Inferior parietal cortex (tissue), 1 donor: ENCODE data around the gene ZNF343.
"Not testable (repeated sequence)": the region's sequence is repeated elsewhere in the genome, so short reads cannot be mapped to it uniquely, and the experiment has no call there.

Source experiments
- DNase-seq: peaks from one replicate; pipeline ENCODE4 v3.0.0-alpha.2; 2016; ENCODE audit errors: extremely low spot score

ZNF343 gene

DNA sequence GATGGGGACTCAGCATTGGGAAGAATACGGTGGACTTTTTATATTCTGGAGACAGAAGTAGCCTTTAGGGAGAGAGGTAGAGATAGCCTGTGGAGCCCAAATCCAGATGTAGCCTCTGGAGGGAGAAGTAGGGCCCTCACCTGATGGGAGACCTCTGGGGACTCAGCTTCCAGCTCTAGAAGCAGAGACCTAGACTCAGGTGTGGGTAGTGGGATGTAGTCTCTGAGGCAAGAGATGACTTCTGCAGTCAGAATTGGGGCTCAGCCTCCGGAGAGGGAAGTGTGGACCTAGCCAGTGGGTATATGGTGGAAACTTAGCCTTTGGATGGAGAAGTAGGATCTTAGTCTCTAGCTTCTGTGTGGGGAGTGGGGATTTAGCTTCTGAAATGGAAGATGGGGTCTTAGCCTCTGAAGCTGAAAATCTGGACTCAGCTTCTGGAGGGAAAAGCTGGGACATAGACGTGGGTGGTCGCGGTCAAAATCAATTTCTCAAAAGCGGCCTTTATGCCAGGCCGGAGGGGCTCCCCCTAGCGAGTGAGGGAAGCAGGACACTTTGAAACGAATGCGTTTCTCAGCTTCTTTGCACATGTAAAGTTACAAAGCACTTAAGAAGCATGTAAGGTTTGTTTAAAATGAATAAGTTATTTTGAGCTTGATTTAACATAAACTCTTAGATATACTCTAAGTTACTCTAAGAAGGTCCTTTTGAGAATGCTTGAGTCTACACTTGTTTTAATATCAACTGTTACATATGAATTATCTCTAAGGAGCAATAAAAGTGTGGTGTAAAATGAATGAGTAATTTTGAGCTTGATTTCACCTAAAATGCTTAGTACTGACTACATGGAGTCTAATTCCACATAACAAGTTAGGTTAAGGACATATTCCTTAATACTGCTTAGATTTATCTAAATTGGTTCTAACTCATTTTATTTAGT lies 12.9 kb upstream of the ZNF343 start:
- DNase-seq, result peak; percentile 64

DNA sequence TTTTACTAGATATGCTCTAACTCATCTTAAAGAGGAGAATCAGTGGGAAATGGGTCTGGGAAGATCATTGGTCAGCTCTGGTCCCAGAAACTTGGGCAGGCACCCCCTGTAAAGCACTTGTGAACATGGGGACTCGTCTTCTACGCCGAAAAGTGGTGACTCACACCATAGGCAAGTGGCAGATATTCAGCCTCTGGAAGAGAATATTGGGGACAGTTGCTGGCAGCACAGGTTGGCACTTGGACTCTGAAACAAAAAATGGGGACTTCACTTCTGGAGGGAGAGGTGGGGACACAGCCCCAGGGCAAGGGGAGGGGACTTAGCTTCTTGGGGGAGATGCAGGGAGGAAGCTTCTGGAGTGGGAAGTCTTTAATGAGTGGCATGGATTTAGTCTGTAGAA lies 11.9 kb upstream of the ZNF343 start:
- DNase-seq, result no peak

DNA sequence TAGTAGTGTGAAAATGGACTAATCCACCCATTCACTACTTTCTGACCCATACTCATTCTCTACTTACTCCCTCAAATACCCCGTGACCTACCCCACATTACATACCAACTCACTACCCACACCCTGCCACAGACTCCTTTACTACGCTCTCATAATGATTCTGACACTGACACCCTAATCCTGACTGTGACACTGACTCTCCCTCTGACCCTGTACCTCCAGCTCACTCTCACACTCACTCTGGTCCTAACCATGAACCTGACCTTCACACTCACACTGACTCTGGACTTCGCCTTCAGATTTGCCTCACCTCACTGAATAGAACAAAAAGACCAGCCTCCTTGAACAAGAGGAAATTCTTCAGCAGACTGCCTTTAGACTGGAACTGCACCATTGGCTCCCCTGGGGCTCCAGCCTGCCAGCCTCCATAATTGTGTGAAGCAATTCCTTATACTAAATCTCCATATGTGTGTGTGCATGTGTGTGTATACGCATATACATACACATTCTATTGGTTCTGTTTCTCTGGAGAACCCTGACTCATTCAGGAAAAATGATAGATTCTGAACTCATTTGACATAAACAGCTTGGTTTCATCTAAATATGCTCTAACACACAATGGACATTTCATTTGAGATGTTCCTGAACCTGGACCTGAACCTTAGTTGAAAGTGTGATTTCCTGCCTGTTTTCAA lies 10.5 kb upstream of the ZNF343 start:
- no peak for DNase-seq

DNA sequence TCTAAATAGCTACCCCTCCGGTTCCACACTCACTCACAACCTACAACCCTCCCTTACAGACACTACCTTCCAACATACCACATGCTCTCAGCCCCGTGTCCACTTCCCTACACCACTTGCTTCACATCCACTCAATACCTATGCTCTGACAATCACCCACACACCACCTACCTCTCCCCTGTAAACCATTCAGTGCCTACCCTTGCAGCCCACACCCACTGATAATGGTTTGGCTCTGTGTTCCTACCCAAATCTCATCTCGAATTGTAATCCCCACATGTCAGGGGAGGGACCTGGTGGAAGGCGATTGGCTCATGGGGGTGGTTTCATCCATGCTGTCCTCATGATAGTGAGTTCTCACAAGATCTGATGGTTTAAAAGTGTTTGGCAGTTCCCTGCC lies 9.8 kb upstream of the ZNF343 start:
- no peak for DNase-seq

DNA sequence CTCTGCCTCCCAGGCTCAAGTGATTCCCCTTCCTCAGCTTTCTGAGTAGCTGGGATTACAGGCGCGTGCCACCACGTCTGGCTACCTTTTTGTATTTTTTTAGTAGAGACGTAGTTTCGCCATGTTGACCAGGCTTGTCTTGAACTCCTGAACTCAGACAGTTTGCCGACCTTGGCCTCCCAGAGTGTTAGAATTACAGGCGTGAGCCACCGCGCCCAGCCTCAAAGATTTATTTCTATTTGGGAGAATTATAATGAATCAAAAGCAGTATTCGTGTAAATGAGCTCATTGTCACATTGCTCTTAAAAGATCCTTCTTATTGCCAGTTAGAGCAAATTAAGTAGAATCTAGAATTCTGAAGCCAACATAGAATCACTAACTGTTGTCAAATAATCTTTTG lies 9.4 kb upstream of the ZNF343 start:
- DNase-seq, result no peak

DNA sequence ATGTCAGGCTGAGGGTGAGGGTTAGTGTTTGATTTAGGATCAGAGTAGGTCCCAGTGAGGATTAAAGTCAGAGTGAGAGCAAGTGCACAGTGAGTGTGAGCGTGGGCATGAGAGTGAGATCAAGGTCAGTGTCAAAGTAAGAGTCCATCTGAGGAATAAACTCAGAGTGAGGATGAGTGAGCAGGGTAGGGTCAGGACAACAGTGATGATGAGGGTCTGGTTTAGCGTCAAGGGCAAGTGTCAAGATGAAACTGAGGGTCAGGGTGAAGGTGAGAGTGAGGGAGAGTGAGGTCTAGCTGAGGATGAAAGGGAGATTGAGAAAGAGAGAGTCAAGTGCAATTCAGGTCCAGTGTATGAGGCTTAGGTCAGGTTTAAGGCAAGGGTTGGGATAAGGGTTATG lies 7.7 kb upstream of the ZNF343 start:
- no peak for DNase-seq

DNA sequence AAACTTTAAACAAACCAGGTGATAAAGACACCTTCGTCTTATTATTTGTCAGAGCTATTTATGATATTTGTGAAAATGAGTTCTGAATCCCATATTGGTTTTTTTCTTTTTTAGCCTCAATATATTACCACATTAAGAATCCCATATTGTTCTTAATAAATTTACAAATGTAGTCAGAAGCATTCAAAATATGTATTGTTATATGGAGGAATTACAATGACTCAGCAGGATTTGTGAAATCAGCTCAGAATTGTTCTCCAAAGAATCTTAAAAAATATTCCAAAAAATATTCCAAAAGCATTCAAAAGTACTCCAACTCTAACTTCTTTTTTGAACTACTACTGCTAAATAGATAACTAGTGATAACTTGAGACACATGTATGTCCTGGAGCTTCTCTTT lies 6.5 kb upstream of the ZNF343 start:
- no peak for DNase-seq

DNA sequence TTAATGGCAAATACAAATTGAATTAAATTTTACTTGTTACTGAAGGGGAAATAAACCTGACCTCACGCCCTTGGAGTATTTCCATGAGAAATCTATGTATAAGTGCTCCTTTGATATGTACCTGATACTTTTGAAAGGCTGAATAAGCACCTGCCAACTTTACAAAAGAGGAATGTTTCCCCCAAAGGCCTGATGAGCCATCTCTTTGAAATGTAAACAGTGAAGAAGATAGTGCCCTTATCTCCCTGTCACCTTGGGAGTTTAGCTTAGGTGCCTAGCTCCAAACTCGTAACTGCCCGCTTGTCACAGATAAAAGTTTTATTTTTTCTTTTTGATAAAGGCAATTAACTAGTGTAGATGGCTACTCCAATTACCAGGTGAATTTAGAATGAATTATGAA lies 1.1 kb upstream of the ZNF343 start:
- no peak for DNase-seq

DNA sequence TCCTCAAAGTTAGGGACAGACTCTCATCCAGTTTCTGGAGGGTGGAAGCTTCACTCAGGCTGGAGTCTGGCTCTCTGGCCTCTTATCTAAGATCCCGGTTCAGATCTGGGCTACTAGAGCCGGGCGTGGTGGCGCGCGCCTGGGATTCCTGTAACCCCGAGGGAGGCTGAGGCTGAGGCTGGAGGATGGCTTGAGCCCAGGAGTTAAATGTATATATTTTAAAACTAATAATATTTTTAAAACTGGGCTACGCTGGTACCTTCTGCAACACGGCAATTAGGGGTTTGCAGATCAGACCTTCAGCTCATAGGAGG lies 710 bp upstream of the ZNF343 start:
- no peak for DNase-seq

DNA sequence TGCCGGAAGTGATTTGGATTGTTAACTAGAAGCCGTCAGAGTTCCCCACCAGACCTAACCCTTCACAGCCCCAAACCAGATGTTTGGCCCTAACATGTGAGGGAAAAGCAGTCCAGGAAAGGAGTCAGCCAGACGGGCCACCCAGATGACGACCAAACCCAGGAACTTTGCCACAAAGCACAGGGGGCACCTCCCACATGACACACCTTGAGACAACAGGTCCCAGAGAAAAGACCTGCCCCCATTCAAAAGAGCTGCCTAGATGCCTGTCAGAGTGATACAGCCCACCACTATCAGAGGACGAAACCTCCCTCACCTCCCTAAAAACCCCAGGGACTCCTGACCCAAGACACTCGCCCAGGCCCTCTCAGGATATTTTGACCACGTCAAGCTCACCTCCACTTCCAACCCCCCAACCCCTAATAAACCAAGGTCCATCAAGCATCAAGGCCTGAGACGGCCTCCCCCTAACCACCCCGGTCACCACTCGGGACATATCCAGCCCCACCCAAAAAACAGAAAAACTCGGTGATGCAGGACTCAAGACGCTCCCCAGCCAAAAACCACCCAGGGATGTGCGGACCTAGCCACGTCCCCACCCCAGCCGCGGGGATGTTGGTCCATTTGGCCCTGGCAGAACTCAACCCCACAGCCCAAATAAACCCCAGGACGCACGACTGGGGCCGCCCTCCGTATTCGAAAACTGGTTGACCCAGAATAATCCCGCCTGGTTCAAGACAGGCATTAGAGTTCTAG lies 662 bp downstream of the ZNF343 start:
- no peak for DNase-seq

DNA sequence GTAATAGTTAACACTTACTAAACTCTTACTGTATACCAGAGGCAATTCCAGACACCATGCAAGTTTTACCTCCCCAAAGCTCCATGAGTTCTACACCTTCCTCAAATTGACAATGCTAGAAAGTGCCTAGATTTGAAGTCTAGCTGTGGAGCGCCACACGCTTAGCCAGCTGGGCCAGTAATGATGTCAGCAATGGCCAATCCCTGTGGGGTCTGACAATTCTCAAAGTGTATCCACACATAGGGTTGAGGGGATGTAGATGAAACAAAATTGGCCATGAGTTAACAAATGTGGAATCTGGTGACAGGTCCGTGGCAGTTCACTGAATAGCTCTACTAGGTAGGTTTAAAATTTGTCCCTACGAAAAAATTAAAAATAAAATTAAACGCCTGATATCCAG lies 1.3 kb downstream of the ZNF343 start:
- no peak for DNase-seq

DNA sequence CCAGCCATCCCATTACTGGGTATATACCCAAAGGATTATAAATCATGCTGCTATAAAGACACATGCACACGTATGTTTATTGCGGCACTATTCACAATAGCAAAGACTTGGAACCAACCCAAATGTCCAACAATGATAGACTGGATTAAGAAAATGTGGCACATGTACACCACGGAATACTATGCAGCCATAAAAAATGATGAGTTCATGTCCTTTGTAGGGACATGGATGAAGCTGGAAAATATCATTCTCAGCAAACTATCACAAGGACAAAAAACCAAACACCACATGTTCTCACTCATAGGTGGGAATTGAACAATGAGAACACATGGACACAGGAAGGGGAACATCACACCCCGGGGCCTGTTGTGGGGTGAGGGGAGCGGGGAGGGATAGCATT lies 2.3 kb downstream of the ZNF343 start:
- DNase-seq, result not testable (repeated sequence)

DNA sequence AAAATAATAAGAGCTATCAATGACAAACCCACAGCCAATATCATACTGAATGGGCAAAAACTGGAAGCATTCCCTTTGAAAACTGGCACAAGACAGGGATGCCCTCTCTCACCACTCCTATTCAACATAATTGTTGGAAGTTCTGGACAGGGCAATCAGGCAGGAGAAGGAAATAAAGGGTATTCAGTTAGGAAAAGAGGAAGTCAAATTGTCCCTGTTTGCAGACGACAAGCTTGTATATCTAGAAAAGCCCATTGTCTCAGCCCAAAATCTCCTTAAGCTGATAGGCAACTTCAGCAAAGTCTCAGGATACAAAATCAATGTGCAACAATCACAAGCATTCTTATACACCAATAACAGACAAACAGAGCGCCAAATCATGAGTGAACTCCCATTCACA lies 3.9 kb downstream of the ZNF343 start:
- not testable (repeated sequence) for DNase-seq

DNA sequence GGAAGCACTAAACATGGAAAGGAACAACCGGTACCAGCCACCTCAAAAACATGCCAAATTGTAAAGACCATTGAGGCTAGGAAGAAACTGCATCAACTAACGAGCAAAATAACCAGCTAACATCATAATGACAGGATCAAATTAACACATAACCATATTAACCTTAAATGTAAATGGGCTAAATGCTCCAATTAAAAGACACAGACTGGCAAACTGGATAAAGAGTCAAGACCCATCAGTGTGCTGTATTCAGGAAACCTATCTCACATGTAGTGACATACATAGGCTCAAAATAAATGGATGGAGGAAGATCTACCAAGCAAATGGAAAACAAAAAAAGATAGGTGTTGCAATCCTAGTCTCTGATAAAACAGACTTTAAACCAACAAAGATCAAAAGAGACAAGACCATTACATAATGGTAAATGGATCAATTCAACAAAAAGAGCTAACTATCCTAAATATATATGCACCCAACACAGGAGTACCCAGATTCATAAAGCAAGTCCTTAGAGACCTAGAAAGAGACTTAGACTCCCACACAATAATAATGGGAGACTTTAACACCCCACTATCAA lies 5.8 kb downstream of the ZNF343 start:
- DNase-seq, result not testable (repeated sequence)

DNA sequence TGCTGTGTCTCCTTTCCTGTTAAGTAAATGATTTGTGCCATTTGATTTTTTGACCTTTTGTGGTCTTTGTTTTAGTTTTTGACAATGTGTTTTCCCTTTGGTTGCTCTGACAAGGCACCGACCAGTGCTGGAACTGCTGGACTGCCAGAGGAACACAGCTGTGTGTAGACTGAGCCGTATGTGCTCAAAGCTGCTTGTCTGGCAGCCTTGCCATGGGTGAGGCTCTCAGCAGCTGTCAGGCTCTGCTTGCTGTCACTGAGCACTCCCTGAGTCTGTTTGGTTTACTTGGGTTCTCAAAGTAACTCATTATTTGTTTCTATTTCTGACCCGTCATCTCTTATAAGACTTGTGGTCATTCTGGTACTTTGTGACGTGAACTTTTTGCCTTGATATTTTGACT lies 23.1 kb downstream of the ZNF343 start:
- no peak for DNase-seq

DNA sequence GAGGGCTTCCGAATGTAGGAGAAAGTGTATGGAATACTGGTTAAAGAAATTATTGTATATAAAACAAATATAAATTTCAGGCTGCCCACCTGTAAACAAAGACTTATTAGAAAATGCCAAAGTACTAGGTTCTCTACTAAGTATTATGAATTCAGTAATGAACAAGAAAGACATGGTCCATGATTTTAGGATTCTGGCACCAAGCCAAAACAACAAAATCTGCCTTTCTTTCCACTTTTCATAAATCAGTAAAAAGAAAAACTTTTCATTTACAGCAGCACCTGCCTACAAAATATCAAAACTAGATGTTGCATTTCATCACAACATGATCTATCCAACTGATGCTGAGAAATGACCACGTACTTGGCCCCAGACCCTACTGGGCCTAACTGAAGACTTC lies 23.6 kb downstream of the ZNF343 start:
- no peak for DNase-seq

DNA sequence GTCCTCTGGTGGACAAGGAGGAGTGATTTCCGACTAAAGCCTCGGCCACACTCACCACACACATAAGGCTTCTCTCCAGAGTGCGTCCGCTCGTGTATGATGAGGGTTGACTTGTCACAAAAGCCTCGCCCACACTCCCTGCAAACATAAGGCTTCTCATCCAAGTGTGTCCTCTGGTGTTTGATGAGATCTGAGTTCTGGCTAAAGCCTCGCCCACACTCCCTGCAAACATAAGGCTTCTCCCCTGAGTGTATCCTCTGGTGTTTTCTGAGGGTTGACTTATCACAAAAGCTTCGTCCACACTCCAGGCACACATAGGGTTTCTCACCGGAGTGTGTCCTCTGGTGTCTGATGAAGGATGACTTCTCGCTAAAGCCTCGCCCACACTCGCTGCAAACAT lies 25.2 kb downstream of the ZNF343 start:
- peak; percentile 44 for DNase-seq

DNA sequence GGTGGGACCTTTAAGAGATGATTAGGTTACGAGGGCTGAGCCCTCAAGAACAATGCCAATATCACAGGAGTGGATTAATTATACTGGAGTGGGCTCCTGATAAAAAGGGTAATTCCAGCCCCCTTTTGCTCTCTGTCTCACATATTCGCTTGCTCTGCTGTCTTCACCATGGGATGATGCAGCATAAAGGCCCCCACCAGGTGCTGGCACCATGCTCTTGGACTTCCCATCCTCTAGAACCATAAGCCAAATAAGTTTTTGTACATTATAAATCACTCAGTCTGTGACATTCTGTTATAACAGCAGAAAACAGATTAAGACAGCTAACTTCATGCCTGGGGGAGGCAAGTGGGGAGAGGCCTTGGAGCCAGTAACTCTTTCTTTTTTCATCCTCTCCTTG lies 28.3 kb downstream of the ZNF343 start:
- DNase-seq, result no peak

DNA sequence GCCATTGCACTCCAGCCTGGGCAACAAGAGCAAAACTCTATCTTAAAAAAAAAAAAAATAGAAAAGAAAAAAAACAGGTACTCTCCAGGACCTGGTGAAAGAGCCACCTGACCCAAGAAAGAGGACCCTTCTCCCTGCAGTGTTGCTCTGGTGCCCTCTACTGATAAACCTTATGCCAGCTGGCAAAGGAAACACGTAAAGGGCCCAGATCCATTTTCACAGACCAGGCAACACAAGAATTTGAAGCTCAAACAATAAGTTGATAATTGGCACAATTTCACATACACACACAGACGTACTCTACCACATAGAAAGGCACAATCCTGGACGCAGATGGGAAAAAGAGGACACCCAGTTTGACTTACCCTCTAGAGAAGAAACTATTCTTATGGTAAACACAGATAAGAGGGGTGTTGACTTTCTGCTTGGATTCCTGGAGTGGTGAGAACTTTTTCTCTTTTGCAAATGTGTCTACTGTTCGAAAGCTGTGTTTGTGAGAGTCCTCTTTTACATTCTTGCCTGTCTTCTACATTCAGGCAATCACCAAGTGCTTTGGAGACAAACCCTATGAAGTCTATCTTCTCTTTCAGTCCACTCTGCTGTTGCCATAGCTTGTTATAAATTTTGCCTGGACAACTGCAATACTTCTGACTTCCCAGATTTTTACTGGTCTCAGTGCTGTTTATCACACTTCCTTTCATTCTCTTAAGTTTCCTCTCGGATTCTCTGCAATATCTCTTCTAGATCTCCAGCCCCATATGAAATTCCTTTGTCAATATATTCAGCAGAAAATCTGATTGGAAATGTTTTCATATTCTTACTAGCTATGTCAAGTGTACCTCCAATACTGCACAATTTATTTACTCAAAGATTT lies 31.7 kb downstream of the ZNF343 start:
- no peak for DNase-seq

DNA sequence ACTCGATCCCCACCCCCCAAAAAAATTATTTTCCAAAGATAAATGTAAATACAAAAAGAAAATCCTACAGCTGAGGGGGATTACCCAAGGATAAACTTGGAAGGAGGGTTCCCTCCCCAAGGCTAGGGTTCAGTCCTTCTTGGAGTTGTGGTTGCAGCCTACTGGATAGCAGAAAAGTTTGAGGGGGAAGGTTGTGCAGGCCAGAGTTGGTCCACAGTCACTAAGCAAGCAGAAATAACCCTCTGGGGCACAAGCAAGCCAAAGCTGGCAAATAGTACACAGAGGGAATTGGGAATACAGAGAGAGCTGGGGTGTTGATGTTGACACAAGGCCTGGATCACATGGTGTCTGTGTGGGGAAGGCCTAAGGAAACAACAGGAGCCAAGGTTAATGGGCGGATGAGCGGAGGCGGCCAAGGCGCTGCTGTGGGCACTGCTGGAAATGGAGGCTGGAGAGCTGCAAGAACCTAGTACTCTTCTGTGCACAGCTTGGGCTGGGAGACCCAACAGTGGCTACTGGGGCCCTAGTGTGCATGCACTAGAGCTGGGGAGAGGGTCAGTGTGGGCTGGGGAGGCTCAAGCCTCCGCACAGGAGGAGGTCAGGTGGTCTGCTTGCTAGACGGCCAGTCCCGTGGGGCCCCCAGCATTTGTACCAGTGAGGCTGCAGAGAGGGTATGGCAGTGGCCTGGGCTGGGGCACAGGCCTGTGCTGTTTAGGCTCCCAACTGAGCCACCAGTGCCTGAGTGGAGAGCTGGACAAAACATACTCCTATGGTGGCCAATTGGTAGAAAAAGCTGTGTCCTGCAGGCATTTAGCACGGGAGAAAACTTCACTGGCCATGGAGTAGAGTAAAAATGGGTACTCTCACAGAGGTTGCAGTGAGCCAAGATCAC lies 32.6 kb downstream of the ZNF343 start:
- DNase-seq, result no peak
